Caco-2 (cell line): Measurements from ENCODE around the gene ZNF577. TPM values are rescaled to one million over a fixed set of nuclear protein-coding genes. Genes with fewer than 3 reads are reported as not detected.

Experiments
- BruUV-seq: library from RNA; stranded (reverse); fragments of 400-500 nt; replicated peaks from 2 replicates; lab custom pipeline; 2021; lab: Mats Ljungman, UMichigan
- CTCF ChIA-PET: fragments of 300-600 bp; sonication (Branson Sonifier 250); formaldehyde crosslinking; loops from one replicate; lab custom pipeline; 2022; ENCODE audit warnings: antibody characterized with exemption; lab: Charles Lee
- POLR2A ChIA-PET: fragments of 300-600 bp; sonication (Branson Sonifier 250); formaldehyde crosslinking; loops from one replicate; lab custom pipeline; 2022; ENCODE audit warnings: antibody characterized with exemption; lab: Charles Lee
- DNase-seq, 2 experiments: peaks; one replicate each; pipeline versions ENCODE4 v3.0.0 to v3.0.0-alpha.2; 2020 to 2022
- H3K27me3 ChIP-seq: replicated peaks from 2 replicates; pipeline ENCODE4 v1.6.0; 2011; ENCODE audit warnings: low read length; ENCODE audit not compliant: control insufficient read depth, insufficient read depth
- H3K36me3 ChIP-seq: 2 replicates; pipeline ENCODE4 v1.5.1; 2011; ENCODE audit warnings: low read length; ENCODE audit not compliant: control insufficient read depth, insufficient read depth
- H3K4me1 ChIP-seq: fragments of 250-450 bp; sonication (Bioruptor Pico); 2 replicates; pipeline ENCODE4 v1.5.1; 2020; ENCODE audit warnings: mild to moderate bottlenecking
- H3K4me3 ChIP-seq: 2 replicates; pipeline ENCODE4 v1.5.1; 2011; ENCODE audit warnings: low read depth, mild to moderate bottlenecking, control low read depth, low read length
- H3K9me3 ChIP-seq: fragments of 250-450 bp; sonication (Bioruptor Pico); 2 replicates; pipeline ENCODE4 v1.5.1; 2020; ENCODE audit warnings: mild to moderate bottlenecking, moderate library complexity
- H3K27ac Mint-ChIP-seq: one replicate; pipeline ENCODE4 v1.8.0; 2022; ENCODE audit warnings: mixed read lengths; ENCODE audit not compliant: unreplicated experiment
- H3K27me3 Mint-ChIP-seq: one replicate; pipeline ENCODE4 v1.8.0; 2022; ENCODE audit warnings: mixed read lengths; ENCODE audit not compliant: insufficient read depth, unreplicated experiment
- H3K36me3 Mint-ChIP-seq: one replicate; pipeline ENCODE4 v1.8.0; 2022; ENCODE audit warnings: mild to moderate bottlenecking, mixed read lengths; ENCODE audit not compliant: insufficient read depth, unreplicated experiment
- H3K4me1 Mint-ChIP-seq: one replicate; pipeline ENCODE4 v1.8.0; 2022; ENCODE audit warnings: low read depth, mixed read lengths; ENCODE audit not compliant: unreplicated experiment
- H3K4me3 Mint-ChIP-seq: one replicate; pipeline ENCODE4 v1.8.0; 2022; ENCODE audit warnings: mild to moderate bottlenecking, moderate library complexity, mixed read lengths; ENCODE audit not compliant: unreplicated experiment
- H3K9me3 Mint-ChIP-seq: one replicate; pipeline ENCODE4 v1.8.0; 2022; ENCODE audit warnings: mixed read lengths; ENCODE audit not compliant: unreplicated experiment
- intact Hi-C: fragments of 100-400 bp; cut with micrococcal nuclease; formaldehyde crosslinking; loops from one replicate; pipeline ENCODE4 v1.10.0; 2022; ENCODE audit not compliant: unreplicated experiment
- total RNA-seq: library from RNA; stranded (reverse); gene quantifications from 2 replicates; pipeline ENCODE4 v1.2.3, GENCODE V29; 2022
- TF ChIP-seq, protein P1 (sequence below), 2 experiments: fragments of 200-600 bp in 1 of 2; IDR thresholded peaks; 1 replicate in 1 of 2; 2 replicates in 1 of 2; pipeline versions ENCODE4 v1.5.1 to v1.8.0; 2011 to 2022; ENCODE audit warnings: antibody characterized with exemption in 1 of 2, control low read depth in 1 of 2, inconsistent platforms in 1 of 2, low read depth in 1 of 2, low read length in 1 of 2, mild to moderate bottlenecking in 1 of 2, moderate library complexity in 1 of 2; ENCODE audit not compliant: insufficient read depth in 1 of 2, severe bottlenecking in 1 of 2, unreplicated experiment in 1 of 2

ZNF577 gene
- total RNA-seq, 1 experiment from 2014 or later: 7.7 TPM

DNA sequence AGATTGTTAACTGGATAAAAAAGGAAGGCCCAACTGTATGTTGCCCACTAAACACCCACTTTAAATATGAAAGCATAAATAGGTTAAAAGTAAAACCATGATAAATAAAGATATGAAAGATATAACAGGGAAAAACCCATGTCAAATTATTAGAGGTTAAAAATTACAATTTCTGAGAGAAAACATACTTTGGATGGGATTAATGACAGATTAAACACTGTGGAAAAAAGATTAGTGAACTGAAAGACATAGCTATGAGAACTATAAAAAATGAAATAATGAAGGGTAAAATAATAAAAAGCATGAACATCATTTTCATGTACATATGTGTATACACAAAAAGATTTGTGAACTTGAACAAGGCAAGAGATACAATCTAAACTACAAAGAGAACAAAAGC, 2.2 kb upstream of the ZNF577 start:
- Mint-ChIP-seq H3K4me1 (no peaks in the 10 kb centered on the region), H3K9me3 (peaks cover 71% of the 10 kb centered on the region), H3K36me3 (peaks cover 49% of the 10 kb centered on the region), H3K4me3 (no peak overlapping the region), H3K27ac (no peak overlapping the region), H3K27me3 (no peaks in the 10 kb centered on the region)
- Histone ChIP-seq H3K4me3 (no peak overlapping the region), H3K9me3 (peaks cover 58% of the 10 kb centered on the region), H3K36me3 (peaks cover 6% of the 10 kb centered on the region), H3K4me1 (0 out of 2 replicates have a peak, but pooled peaks cover 3% of the 10 kb centered on the region), H3K27me3 (no peaks in the 10 kb centered on the region)
- BruUV-seq: no TSS peak
- intact Hi-C loops: loop anchor here (2.0 kb wide), 1 partner anchor 15 kb away; the partner anchor contains the start of gene ZNF649
- POLR2A ChIA-PET: no interaction called here
- no peak for DNase-seq
- TF ChIP-seq, protein P1, sequence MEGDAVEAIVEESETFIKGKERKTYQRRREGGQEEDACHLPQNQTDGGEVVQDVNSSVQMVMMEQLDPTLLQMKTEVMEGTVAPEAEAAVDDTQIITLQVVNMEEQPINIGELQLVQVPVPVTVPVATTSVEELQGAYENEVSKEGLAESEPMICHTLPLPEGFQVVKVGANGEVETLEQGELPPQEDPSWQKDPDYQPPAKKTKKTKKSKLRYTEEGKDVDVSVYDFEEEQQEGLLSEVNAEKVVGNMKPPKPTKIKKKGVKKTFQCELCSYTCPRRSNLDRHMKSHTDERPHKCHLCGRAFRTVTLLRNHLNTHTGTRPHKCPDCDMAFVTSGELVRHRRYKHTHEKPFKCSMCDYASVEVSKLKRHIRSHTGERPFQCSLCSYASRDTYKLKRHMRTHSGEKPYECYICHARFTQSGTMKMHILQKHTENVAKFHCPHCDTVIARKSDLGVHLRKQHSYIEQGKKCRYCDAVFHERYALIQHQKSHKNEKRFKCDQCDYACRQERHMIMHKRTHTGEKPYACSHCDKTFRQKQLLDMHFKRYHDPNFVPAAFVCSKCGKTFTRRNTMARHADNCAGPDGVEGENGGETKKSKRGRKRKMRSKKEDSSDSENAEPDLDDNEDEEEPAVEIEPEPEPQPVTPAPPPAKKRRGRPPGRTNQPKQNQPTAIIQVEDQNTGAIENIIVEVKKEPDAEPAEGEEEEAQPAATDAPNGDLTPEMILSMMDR (IDR thresholded peaks at IDR 0.05; ENCODE audit: insufficient read depth in 1 of 2, low read depth in 1 of 2, low read length in 1 of 2, severe bottlenecking in 1 of 2, unreplicated experiment in 1 of 2): no peak
- CTCF ChIA-PET: no interaction called here

GRCh38 chr19:51884713-51885112, 3.0 kb downstream of the ZNF577 start:
- intact Hi-C loops: no loop called here
- Mint-ChIP-seq H3K4me3 (no peak overlapping the region), H3K4me1 (no peaks in the 10 kb centered on the region), H3K9me3 (peaks cover 61% of the 10 kb centered on the region), H3K27ac (no peak overlapping the region), H3K27me3 (no peaks in the 10 kb centered on the region), H3K36me3 (peaks cover 19% of the 10 kb centered on the region)
- TF ChIP-seq, protein P1 (IDR thresholded peaks at IDR 0.05; ENCODE audit: insufficient read depth in 1 of 2, low read depth in 1 of 2, low read length in 1 of 2, severe bottlenecking in 1 of 2, unreplicated experiment in 1 of 2): no peak
- 0 out of 2 replicates have a peak, but pooled peaks cover 3% of the 10 kb centered on the region for H3K4me1 ChIP-seq
- H3K9me3 ChIP-seq: peaks cover 28% of the 10 kb centered on the region
- no peak overlapping the region for H3K4me3 ChIP-seq
- DNase-seq: no peak
- BruUV-seq: no TSS peak
- H3K27me3 ChIP-seq: no peaks in the 10 kb centered on the region
- H3K36me3 ChIP-seq: no peaks in the 10 kb centered on the region
- ChIA-PET POLR2A (no interaction called here), CTCF (no interaction called here)

DNA sequence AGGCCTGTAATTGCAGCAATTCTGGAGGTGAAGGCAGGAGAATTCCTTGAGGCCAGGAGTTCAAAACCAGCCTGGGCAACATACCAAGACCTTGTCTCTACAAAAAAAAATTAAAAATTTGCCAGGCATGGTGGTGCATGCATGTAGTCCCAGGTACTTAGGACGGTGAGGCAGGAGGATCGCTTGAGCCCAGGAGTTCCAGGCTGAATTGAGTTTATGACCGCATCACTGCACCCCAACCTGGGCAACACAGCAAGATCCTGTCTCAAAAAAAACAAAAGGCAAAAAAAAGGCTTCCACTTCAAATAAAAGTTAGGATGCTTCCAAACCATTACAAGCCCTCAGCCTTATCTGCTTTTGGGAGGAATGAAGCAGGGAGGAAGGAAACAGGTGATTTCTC, 5.2 kb downstream of the ZNF577 start:
- TF ChIP-seq, protein P1 (IDR thresholded peaks at IDR 0.05; ENCODE audit: insufficient read depth in 1 of 2, low read depth in 1 of 2, low read length in 1 of 2, severe bottlenecking in 1 of 2, unreplicated experiment in 1 of 2): no peak
- no peak overlapping the region for H3K4me3 ChIP-seq

More for the DNA sequence above, 5.2 kb downstream of the ZNF577 start:
- Histone ChIP-seq H3K9me3 (peaks cover 15% of the 10 kb centered on the region), H3K27me3 (no peaks in the 10 kb centered on the region), H3K4me1 (0 out of 2 replicates have a peak, but pooled peaks cover 3% of the 10 kb centered on the region), H3K36me3 (no peaks in the 10 kb centered on the region)
- Mint-ChIP-seq H3K27me3 (no peaks in the 10 kb centered on the region), H3K9me3 (peaks cover 45% of the 10 kb centered on the region), H3K36me3 (peaks cover 9% of the 10 kb centered on the region), H3K4me1 (no peaks in the 10 kb centered on the region), H3K27ac (no peak overlapping the region), H3K4me3 (no peak overlapping the region)
- no TSS peak for BruUV-seq
- CTCF ChIA-PET: no interaction called here
- intact Hi-C loops: no loop called here
- POLR2A ChIA-PET: no interaction called here
- DNase-seq: no peak
